ENCODE measurements around the gene HNRNPU.

- no peak for TF ChIP-seq CTCF (conservative IDR thresholded peaks at IDR 0.05; ENCODE audit: low read depth, low read length)
- no peak for TF ChIP-seq EZH2 (IDR thresholded peaks at IDR 0.05; ENCODE audit: borderline replicate concordance, low read depth, low read length, poor library complexity, severe bottlenecking)
Observed at GRCh38 chr1:244815600-244816099, 48.7 kb downstream of the HNRNPU start.

All from A673 (cell line).